ENCODE results near the gene SHISA5. TPM values are rescaled to one million over a fixed set of nuclear protein-coding genes. Genes with fewer than 3 reads are reported as not detected.

The SHISA5 gene
- total RNA-seq, 6 experiments from 2014 or later = 76.3 to 118 (median 101) TPM

GRCh38 chr3:48470286-48470685, 33.7 kb downstream of the SHISA5 start:
- H3K27me3 ChIP-seq = no peaks in the 10 kb centered on the region
- ATAC-seq (peak in 3 of 4 donors; percentile 41 to 49 (median 43)), DNase-seq (peak; percentile 69 to 98 (median 96))
- H3K9me3 ChIP-seq = no peaks in the 10 kb centered on the region
- peaks cover 0 to 10% (median 1%) of the 10 kb centered on the region in 4 donors for H3K36me3 ChIP-seq
- WGBS (ENCODE audit: insufficient coverage, low coverage, low lambda C conversion rate, missing lambda C conversion rate) = no CpG with 5 or more reads among the region's 1 CpG
- peaks cover 2 to 73% (median 39%) of the 10 kb centered on the region in 4 donors for H3K4me1 ChIP-seq
- intact Hi-C loops (cut with DNase I) = no loop called here
- TF ChIP-seq POLR2A (IDR thresholded peaks at IDR 0.05) (no peak), CTCF (IDR thresholded peaks at IDR 0.05) (no peak)
- H3K27ac ChIP-seq = peak overlapping the region in 2 of 3 donors; percentile 67 to 86
- H3K4me3 ChIP-seq = no peak overlapping the region

GRCh38 chr3:48469046-48469915, 34.7 kb downstream of the SHISA5 start:
- Histone ChIP-seq H3K36me3 (peaks cover 0 to 10% (median 1%) of the 10 kb centered on the region in 4 donors), H3K4me3 (no peak overlapping the region), H3K27me3 (no peaks in the 10 kb centered on the region), H3K9me3 (no peaks in the 10 kb centered on the region), H3K4me1 (peaks cover 2 to 78% (median 39%) of the 10 kb centered on the region in 4 donors), H3K27ac (peak overlapping the region in 1 of 3 donors; percentile 92)
- intact Hi-C loops (cut with DNase I) = loop anchor here in 1 of 2 donors (5.0 kb wide), 1 partner anchor 33 kb away; the partner anchor contains the start of gene SHISA5
- ATAC-seq (no peak), DNase-seq (peak in 2 of 3 donors; percentile 38 to 66)
- TF ChIP-seq POLR2A (IDR thresholded peaks at IDR 0.05) = no peak
- TF ChIP-seq CTCF (IDR thresholded peaks at IDR 0.05) = no peak
- 20% methylated on average over 2 of the region's 29 CpGs for WGBS (ENCODE audit: insufficient coverage, low coverage, low lambda C conversion rate, missing lambda C conversion rate)

GRCh38 chr3:48468329-48468731, 35.6 kb downstream of the SHISA5 start:
- peak overlapping the region; percentile 3 to 98 (median 92) for H3K27ac ChIP-seq
- no peaks in the 10 kb centered on the region for H3K27me3 ChIP-seq
- peaks cover 0 to 10% (median 1%) of the 10 kb centered on the region in 4 donors for H3K36me3 ChIP-seq
- peak; percentile 27 to 57 (median 36) for ATAC-seq
- peaks cover 2 to 72% (median 36%) of the 10 kb centered on the region in 4 donors for H3K4me1 ChIP-seq
- no peaks in the 10 kb centered on the region for H3K9me3 ChIP-seq
- H3K4me3 ChIP-seq = no peak overlapping the region
- TF ChIP-seq POLR2A (IDR thresholded peaks at IDR 0.05) (peak; percentile 44), CTCF (IDR thresholded peaks at IDR 0.05) (no peak)
- intact Hi-C loops (cut with DNase I) = loop anchor here in 1 of 2 donors (5.0 kb wide), 1 partner anchor 34 kb away; the partner anchor contains the start of gene SHISA5
- peak; percentile 78 to 92 (median 86) for DNase-seq
- no CpG with 5 or more reads among the region's 8 CpGs for WGBS (ENCODE audit: insufficient coverage, low coverage, low lambda C conversion rate, missing lambda C conversion rate)

DNA sequence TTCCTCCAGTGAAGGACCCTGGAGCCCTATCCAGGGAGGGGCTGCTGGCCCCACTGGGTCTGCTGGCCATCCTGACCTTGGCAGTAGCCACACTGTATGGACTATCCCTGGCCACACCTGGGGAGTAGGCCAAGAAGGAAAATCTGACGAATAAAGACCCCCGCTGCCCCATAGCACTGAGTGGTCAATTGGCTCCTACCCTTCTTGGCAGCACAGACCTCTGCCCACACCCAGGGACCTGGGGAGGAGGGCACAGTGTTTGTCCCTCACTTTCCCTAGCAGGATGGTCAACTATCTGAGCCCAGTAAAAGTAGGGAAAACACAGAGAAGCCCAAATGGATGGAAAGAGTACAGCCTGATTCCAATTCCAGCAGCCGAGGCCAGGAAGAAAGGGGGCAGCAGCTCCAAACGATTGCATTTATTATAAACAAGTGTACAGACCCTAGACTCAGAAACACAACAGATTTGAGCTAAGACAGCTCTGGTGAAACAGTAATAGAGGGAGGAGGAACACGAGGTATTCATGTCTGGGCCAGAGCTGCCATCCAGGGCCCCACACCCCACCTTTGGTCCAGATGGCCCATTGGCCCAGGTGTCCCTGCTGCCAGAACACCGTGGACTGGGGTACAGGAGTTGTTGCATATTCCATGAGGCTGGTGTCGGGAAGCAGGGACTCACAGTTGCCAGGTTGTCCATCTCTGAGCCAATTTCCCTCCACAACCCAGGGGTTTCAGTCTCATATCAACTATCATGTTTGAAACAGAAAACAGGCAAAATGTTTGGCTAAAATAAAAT, 36.3 kb downstream of the SHISA5 start:
- WGBS (ENCODE audit: insufficient coverage, low coverage, low lambda C conversion rate, missing lambda C conversion rate) = 35% methylated on average over 6 of the region's 7 CpGs
- no peaks in the 10 kb centered on the region for H3K9me3 ChIP-seq

More for the DNA sequence above, 36.3 kb downstream of the SHISA5 start:
- ATAC-seq = no peak
- Histone ChIP-seq H3K4me1 (peaks cover 2 to 72% (median 35%) of the 10 kb centered on the region in 4 donors), H3K4me3 (peak overlapping the region in 1 of 3 donors; percentile 55), H3K36me3 (peaks cover 0 to 10% (median 1%) of the 10 kb centered on the region in 4 donors), H3K27me3 (no peaks in the 10 kb centered on the region), H3K27ac (peak overlapping the region; percentile 92 to 99 (median 98))
- peak in 1 of 3 donors; percentile 63 for DNase-seq
- intact Hi-C loops (cut with DNase I) = loop anchor here in 1 of 2 donors (5.0 kb wide), 1 partner anchor 35 kb away; the partner anchor contains the start of gene SHISA5
- TF ChIP-seq POLR2A (IDR thresholded peaks at IDR 0.05) (no peak), CTCF (IDR thresholded peaks at IDR 0.05) (no peak)

Measured in right lobe of liver (tissue), 6 donors.